Mucosa of descending colon (tissue), 3 donors: ENCODE measurements around the gene METTL15. TPM values are rescaled to one million over a fixed set of nuclear protein-coding genes. Genes with fewer than 3 reads are reported as not detected.

ENCODE experiments used
- ATAC-seq: fragments of 200-7000 bp; cut with Tn5 transposase; one replicate; pipeline ENCODE4 v1.9.1; 2020; ENCODE audit warnings: mild to moderate bottlenecking, moderate library complexity
- DNase-seq, 3 donors: peaks; one replicate each; pipeline ENCODE4 v3.0.0-alpha.2; 2020
- H3K36me3 ChIP-seq: fragments of 200-600 bp; one replicate; pipeline ENCODE4 v1.8.0; 2021; ENCODE audit warnings: low read depth, mild to moderate bottlenecking
- H3K4me1 ChIP-seq: fragments of 200-600 bp; one replicate; pipeline ENCODE4 v1.8.0; 2021; ENCODE audit warnings: low read depth, mild to moderate bottlenecking
- H3K4me3 ChIP-seq: fragments of 200-600 bp; one replicate; pipeline ENCODE4 v1.8.0; 2021; ENCODE audit warnings: mild to moderate bottlenecking
- H3K9me3 ChIP-seq: fragments of 200-600 bp; one replicate; pipeline ENCODE4 v1.8.0; 2021; ENCODE audit warnings: mild to moderate bottlenecking
- CTCF ChIP-seq: fragments of 200-600 bp; IDR thresholded peaks from one replicate; pipeline ENCODE4 v1.8.0; 2022; ENCODE audit warnings: antibody characterized with exemption, mild to moderate bottlenecking
- intact Hi-C, 2 donors: fragments of 100-400 bp; cut with DNase I in 1 of 2; cut with micrococcal nuclease in 1 of 2; formaldehyde crosslinking; loops; one replicate each; pipeline versions ENCODE4 v1.11.0 to v1.11.1; 2022; cut with DNase I, micrococcal nuclease
- total RNA-seq, 3 donors: library from RNA; stranded (reverse); fragmentation: NEBNext Ultra II Directional in 2 of 3; extraction: Animal tissue kit (Norgen Biotek cat#: 25700) in 2 of 3; gene quantifications; one replicate each; pipeline versions ENCODE4 v1.2.1 to v1.2.4, GENCODE V29; 2021 to 2023
- donor health status: DM: no; HTN: no; CAD: no; lungs with moderate emphysema.
- donor health status: DM: no; HTN: no; CAD: no.
- donor health status: DM: no; HTN: yes; CAD: no.

METTL15 gene
- total RNA-seq, 3 donors from 2014 or later: 16.4 to 23.2 (median 17.1) TPM

- no peak for TF ChIP-seq CTCF
- Histone ChIP-seq H3K4me1 (no peaks in the 10 kb centered on the region), H3K36me3 (no peaks in the 10 kb centered on the region), H3K9me3 (peaks cover 16% of the 10 kb centered on the region), H3K4me3 (no peak overlapping the region)
- no peak for ATAC-seq
- no peak for DNase-seq
- intact Hi-C loops: no loop called here
These were observed 230.2 kb downstream of the METTL15 start for GRCh38 chr11:28338371-28338770.

- no peaks in the 10 kb centered on the region for H3K4me1 ChIP-seq
- peaks cover 16% of the 10 kb centered on the region for H3K9me3 ChIP-seq
- DNase-seq: no peak
- ATAC-seq: no peak
- no peaks in the 10 kb centered on the region for H3K36me3 ChIP-seq
- no peak for TF ChIP-seq CTCF
- intact Hi-C loops: no loop called here
- no peak overlapping the region for H3K4me3 ChIP-seq
These were observed 231.3 kb downstream of the METTL15 start for GRCh38 chr11:28339488-28339887.

GRCh38 chr11:28342716-28343115, 234.5 kb downstream of the METTL15 start:
- no peaks in the 10 kb centered on the region for H3K36me3 ChIP-seq
- ATAC-seq (no peak), DNase-seq (no peak)
- no peaks in the 10 kb centered on the region for H3K4me1 ChIP-seq
- intact Hi-C loops: no loop called here
- no peak overlapping the region for H3K4me3 ChIP-seq
- no peak for TF ChIP-seq CTCF
- H3K9me3 ChIP-seq: peaks cover 16% of the 10 kb centered on the region

- no peak for DNase-seq
- Histone ChIP-seq H3K4me3 (no peak overlapping the region), H3K4me1 (no peaks in the 10 kb centered on the region), H3K36me3 (no peaks in the 10 kb centered on the region), H3K9me3 (peaks cover 15% of the 10 kb centered on the region)
- intact Hi-C loops: no loop called here
- ATAC-seq: no peak
- no peak for TF ChIP-seq CTCF
These were observed 235.4 kb downstream of the METTL15 start for GRCh38 chr11:28343304-28344233.

GRCh38 chr11:28346209-28346608, 238.0 kb downstream of the METTL15 start:
- Histone ChIP-seq H3K4me3 (no peak overlapping the region), H3K9me3 (no peaks in the 10 kb centered on the region), H3K36me3 (no peaks in the 10 kb centered on the region), H3K4me1 (no peaks in the 10 kb centered on the region)
- DNase-seq: no peak
- ATAC-seq: no peak
- intact Hi-C loops: no loop called here
- no peak for TF ChIP-seq CTCF
